Trophoblast cell (in vitro differentiated cells and primary cell): Measurements from ENCODE around the gene IFNE.

Experiments used
- DNase-seq, 2 donors: peaks; one replicate each; pipeline ENCODE4 v3.0.0-alpha.2; 2016
- H2AFZ ChIP-seq: 2 replicates; pipeline ENCODE4 v1.6.1; 2013; ENCODE audit warnings: low read length, moderate library complexity, mild to moderate bottlenecking; ENCODE audit not compliant: insufficient read depth, poor library complexity
- H2AK5ac ChIP-seq: 2 replicates; pipeline ENCODE4 v1.6.1; 2013; ENCODE audit warnings: mild to moderate bottlenecking, low read length
- H2BK120ac ChIP-seq: 2 replicates; pipeline ENCODE4 v1.6.1; 2013; ENCODE audit warnings: low read length, mild to moderate bottlenecking, moderate library complexity; ENCODE audit not compliant: insufficient read depth, poor library complexity
- H2BK12ac ChIP-seq: 2 replicates; pipeline ENCODE4 v1.6.1; 2013; ENCODE audit warnings: mild to moderate bottlenecking, low read length, moderate library complexity
- H2BK5ac ChIP-seq: 2 replicates; pipeline ENCODE4 v1.6.1; 2013; ENCODE audit warnings: low read length, low read depth, moderate library complexity, mild to moderate bottlenecking; ENCODE audit not compliant: poor library complexity
- H3K14ac ChIP-seq: 2 replicates; pipeline ENCODE4 v1.6.1; 2013; ENCODE audit warnings: mild to moderate bottlenecking, low read length
- H3K18ac ChIP-seq: 2 replicates; pipeline ENCODE4 v1.6.1; 2013; ENCODE audit warnings: mild to moderate bottlenecking, low read length
- H3K23ac ChIP-seq: 2 replicates; pipeline ENCODE4 v1.6.1; 2013; ENCODE audit warnings: low read length
- H3K27ac ChIP-seq: 2 replicates; pipeline ENCODE4 v1.5.1; 2013; ENCODE audit warnings: low read depth, mild to moderate bottlenecking, inconsistent platforms, low read length, moderate library complexity
- H3K27me3 ChIP-seq: 2 replicates; pipeline ENCODE4 v1.6.1; 2013; ENCODE audit warnings: inconsistent platforms, mild to moderate bottlenecking, low read length, moderate library complexity; ENCODE audit not compliant: insufficient read depth
- H3K36me3 ChIP-seq, 2 experiments: 1 replicate in 1 of 2; 2 replicates in 1 of 2; pipeline ENCODE4 v1.6.1; 2013; ENCODE audit warnings: low read length in 2 of 2, mild to moderate bottlenecking in 2 of 2, moderate library complexity in 1 of 2; ENCODE audit not compliant: insufficient read depth in 2 of 2, control insufficient read depth in 1 of 2
- H3K4ac ChIP-seq: 2 replicates; pipeline ENCODE4 v1.6.1; 2013; ENCODE audit warnings: low read depth, mild to moderate bottlenecking, low read length, moderate library complexity
- H3K4me1 ChIP-seq, 2 experiments: 1 replicate in 1 of 2; 2 replicates in 1 of 2; pipeline ENCODE4 v1.6.1; 2013; ENCODE audit warnings: low read length in 2 of 2, mild to moderate bottlenecking in 2 of 2, moderate library complexity in 1 of 2; ENCODE audit not compliant: insufficient read depth in 2 of 2, control insufficient read depth in 1 of 2
- H3K4me2 ChIP-seq: 2 replicates; pipeline ENCODE4 v1.6.1; 2013; ENCODE audit warnings: inconsistent platforms, mild to moderate bottlenecking, low read length, moderate library complexity
- H3K4me3 ChIP-seq: 2 replicates; pipeline ENCODE4 v1.5.1; 2013; ENCODE audit warnings: mild to moderate bottlenecking, low read depth, low read length, inconsistent platforms
- H3K79me1 ChIP-seq: one replicate; pipeline ENCODE4 v1.6.1; 2013; ENCODE audit warnings: low read length
- H3K79me2 ChIP-seq: 2 replicates; pipeline ENCODE4 v1.6.1; 2013; ENCODE audit warnings: low read length, mild to moderate bottlenecking; ENCODE audit not compliant: control insufficient read depth, insufficient read depth, poor library complexity
- H3K9ac ChIP-seq: 2 replicates; pipeline ENCODE4 v1.6.1; 2013; ENCODE audit warnings: mild to moderate bottlenecking, low read length
- H3K9me3 ChIP-seq: 2 replicates; pipeline ENCODE4 v1.6.1; 2013; ENCODE audit warnings: low read depth, mild to moderate bottlenecking, control low read depth, inconsistent platforms, low read length; ENCODE audit not compliant: insufficient read depth
- H4K12ac ChIP-seq: 2 replicates; pipeline ENCODE4 v1.6.1; 2013; ENCODE audit warnings: low read depth, mild to moderate bottlenecking, low read length, moderate library complexity
- H4K8ac ChIP-seq: 2 replicates; pipeline ENCODE4 v1.6.1; 2013; ENCODE audit warnings: low read depth, mild to moderate bottlenecking, low read length, moderate library complexity
- H4K91ac ChIP-seq: one replicate; pipeline ENCODE4 v1.6.1; 2013; ENCODE audit warnings: low read depth, mild to moderate bottlenecking, low read length, moderate library complexity
- WGBS: extraction: QIAGEN DNeasy Blood & Tissue Kit; methylation state at CpG from one replicate; pipeline ENCODE4 v1.1.7; 2013; ENCODE audit warnings: missing lambda C conversion rate; ENCODE audit not compliant: insufficient read length, insufficient coverage; ENCODE audit errors: extremely low coverage; 5-methylcytosine and 5-hydroxymethylcytosine counted together

IFNE gene

GRCh38 chr9:21473236-21473635, 8.9 kb downstream of the IFNE start:
- H2BK120ac ChIP-seq, result no peak overlapping the region
- no peak overlapping the region for H3K18ac ChIP-seq
- no peak overlapping the region for H3K23ac ChIP-seq
- no peaks in the 10 kb centered on the region for H3K79me1 ChIP-seq
- no peaks in the 10 kb centered on the region for H3K27me3 ChIP-seq
- no peak overlapping the region for H3K9ac ChIP-seq
- no peak overlapping the region for H4K8ac ChIP-seq
- H2BK12ac ChIP-seq, result no peak overlapping the region
- no peaks in the 10 kb centered on the region for H3K4me1 ChIP-seq
- no peak overlapping the region for H3K27ac ChIP-seq
- no peaks in the 10 kb centered on the region for H3K79me2 ChIP-seq
- no CpG with 5 or more reads among the region's 3 CpGs for WGBS
- no peak overlapping the region for H4K12ac ChIP-seq
- peak; percentile 73 to 94 for DNase-seq
- H2BK5ac ChIP-seq, result no peak overlapping the region
- H3K14ac ChIP-seq, result no peak overlapping the region
- no peaks in the 10 kb centered on the region for H3K9me3 ChIP-seq
- H2AK5ac ChIP-seq, result no peak overlapping the region
- H3K4me2 ChIP-seq, result no peak overlapping the region
- no peak overlapping the region for H2AFZ ChIP-seq
- no peak overlapping the region for H3K4me3 ChIP-seq
- H3K36me3 ChIP-seq, result no peaks in the 10 kb centered on the region
- H3K4ac ChIP-seq, result no peak overlapping the region
- H4K91ac ChIP-seq, result no peak overlapping the region

GRCh38 chr9:21470126-21470525, 12.0 kb downstream of the IFNE start:
- no peak overlapping the region for H2AFZ ChIP-seq
- no peak overlapping the region for H4K8ac ChIP-seq
- no peak overlapping the region for H3K4me3 ChIP-seq
- H3K79me1 ChIP-seq, result no peaks in the 10 kb centered on the region
- H3K4me2 ChIP-seq, result no peak overlapping the region
- no peaks in the 10 kb centered on the region for H3K36me3 ChIP-seq
- H3K18ac ChIP-seq, result no peak overlapping the region
- no peaks in the 10 kb centered on the region for H3K79me2 ChIP-seq
- H3K14ac ChIP-seq, result no peak overlapping the region
- H4K12ac ChIP-seq, result no peak overlapping the region
- H4K91ac ChIP-seq, result no peak overlapping the region
- no peak for DNase-seq
- H2AK5ac ChIP-seq, result no peak overlapping the region
- no peak overlapping the region for H2BK12ac ChIP-seq
- H3K9me3 ChIP-seq, result no peaks in the 10 kb centered on the region
- no peak overlapping the region for H3K27ac ChIP-seq
- no peaks in the 10 kb centered on the region for H3K4me1 ChIP-seq
- H3K23ac ChIP-seq, result no peak overlapping the region
- no peaks in the 10 kb centered on the region for H3K27me3 ChIP-seq
- no peak overlapping the region for H3K4ac ChIP-seq
- no peak overlapping the region for H2BK120ac ChIP-seq
- WGBS, result no CpG with 5 or more reads among the region's 5 CpGs
- no peak overlapping the region for H3K9ac ChIP-seq
- H2BK5ac ChIP-seq, result no peak overlapping the region

GRCh38 chr9:21465859-21466518, 16.1 kb downstream of the IFNE start:
- Histone ChIP-seq H3K36me3 (no peaks in the 10 kb centered on the region), H3K27ac (no peak overlapping the region), H3K14ac (no peak overlapping the region), H3K79me1 (no peaks in the 10 kb centered on the region), H4K8ac (no peak overlapping the region), H3K9me3 (peaks cover 2% of the 10 kb centered on the region), H2AK5ac (no peak overlapping the region), H3K9ac (no peak overlapping the region), H2BK12ac (no peak overlapping the region), H3K4me1 (no peaks in the 10 kb centered on the region), H2BK5ac (no peak overlapping the region), H3K4me2 (no peak overlapping the region), H3K27me3 (no peaks in the 10 kb centered on the region), H4K91ac (no peak overlapping the region), H3K4me3 (no peak overlapping the region), H3K18ac (no peak overlapping the region), H3K4ac (no peak overlapping the region), H3K23ac (no peak overlapping the region), H4K12ac (no peak overlapping the region), H2BK120ac (no peak overlapping the region), H3K79me2 (no peaks in the 10 kb centered on the region), H2AFZ (no peak overlapping the region)
- peak; percentile 36 to 91 for DNase-seq

- peaks cover 2% of the 10 kb centered on the region for H3K9me3 ChIP-seq
- no peak overlapping the region for H3K4me2 ChIP-seq
- no peak overlapping the region for H3K9ac ChIP-seq
- H3K79me2 ChIP-seq, result no peaks in the 10 kb centered on the region
- H2BK120ac ChIP-seq, result no peak overlapping the region
- no peak overlapping the region for H3K27ac ChIP-seq
- H2BK5ac ChIP-seq, result no peak overlapping the region
- no peaks in the 10 kb centered on the region for H3K4me1 ChIP-seq
- no peak overlapping the region for H3K4me3 ChIP-seq
- no peak overlapping the region for H2AK5ac ChIP-seq
- H4K8ac ChIP-seq, result no peak overlapping the region
- no peaks in the 10 kb centered on the region for H3K79me1 ChIP-seq
- no peak overlapping the region for H2AFZ ChIP-seq
- WGBS, result no CpG with 5 or more reads among the region's 5 CpGs
- no peaks in the 10 kb centered on the region for H3K36me3 ChIP-seq
- no peak overlapping the region for H3K4ac ChIP-seq
- H4K91ac ChIP-seq, result no peak overlapping the region
- H3K18ac ChIP-seq, result no peak overlapping the region
- no peak overlapping the region for H3K23ac ChIP-seq
- no peak for DNase-seq
- no peak overlapping the region for H3K14ac ChIP-seq
- no peak overlapping the region for H2BK12ac ChIP-seq
- H4K12ac ChIP-seq, result no peak overlapping the region
- no peaks in the 10 kb centered on the region for H3K27me3 ChIP-seq
Observed at GRCh38 chr9:21465138-21465537, 17.0 kb downstream of the IFNE start.
